ENCODE results near the gene KHK. TPM values are rescaled to one million over a fixed set of nuclear protein-coding genes. Genes with fewer than 3 reads are reported as not detected.

KHK gene
- total RNA-seq, 1 donor: 0.36 TPM

DNA sequence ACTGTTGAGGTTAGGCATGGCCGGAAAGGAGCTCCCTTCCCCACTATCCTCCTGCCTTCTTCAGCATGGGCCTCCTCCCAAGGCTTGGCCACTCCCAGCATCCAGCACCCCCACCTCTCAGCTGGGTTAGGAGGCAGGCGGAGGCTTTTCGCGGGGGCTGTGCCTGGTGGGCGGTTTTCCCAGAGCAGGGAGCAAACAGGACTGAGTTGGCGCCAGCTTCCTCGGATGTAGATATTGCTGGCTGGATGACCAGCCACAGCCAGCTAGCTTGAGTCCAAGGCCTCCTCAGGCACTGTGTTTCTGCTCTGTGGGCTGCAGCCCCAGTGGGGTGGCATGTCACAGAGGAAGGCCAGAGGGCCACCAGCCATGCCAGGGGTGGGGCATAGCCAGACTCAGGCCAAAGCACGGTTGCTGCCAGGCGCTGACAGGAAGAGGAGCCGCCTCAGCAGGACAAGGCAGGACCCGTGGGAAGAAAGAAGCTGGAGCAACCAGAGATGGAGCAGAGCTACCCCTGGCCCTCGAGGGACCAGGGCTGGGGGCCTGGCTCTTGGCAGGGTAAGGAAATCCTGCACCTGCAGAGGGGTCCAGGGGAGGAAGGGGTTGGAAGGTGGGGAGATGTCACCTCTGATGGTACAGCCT lies 62.3 kb downstream of the KHK start, which contains the start of gene TCF23:
Gene TCF23 (plus strand): TSS at position 204 of the 639 bp plus-strand sequence. CDS start 130 bp downstream, at position 334.
- no peaks in the 10 kb centered on the region for H3K4me1 ChIP-seq (ENCODE audit: insufficient read depth, low read length)
- H4K20me1 ChIP-seq (ENCODE audit: insufficient read depth, low read length): no peaks in the 10 kb centered on the region
- H2AFZ ChIP-seq (ENCODE audit: low read length): no peak within 1 kb of the TSS
- H3K4me2 ChIP-seq (ENCODE audit: insufficient read depth, low read length): no peak within 1 kb of the TSS
- no peaks in the 10 kb centered on the region for H3K79me2 ChIP-seq (ENCODE audit: insufficient read depth, low read length)
- no peaks in the 10 kb centered on the region for H3K27me3 ChIP-seq (ENCODE audit: insufficient read depth, low read length)
- no peak for DNase-seq (ENCODE audit: insufficient read length, low spot score, missing footprints)
- no peaks in the 10 kb centered on the region for H3K9me3 ChIP-seq (ENCODE audit: low read depth, low read length)
- H3K36me3 ChIP-seq (ENCODE audit: insufficient read depth, low read length): no peaks in the 10 kb centered on the region
- TF ChIP-seq, protein P1, sequence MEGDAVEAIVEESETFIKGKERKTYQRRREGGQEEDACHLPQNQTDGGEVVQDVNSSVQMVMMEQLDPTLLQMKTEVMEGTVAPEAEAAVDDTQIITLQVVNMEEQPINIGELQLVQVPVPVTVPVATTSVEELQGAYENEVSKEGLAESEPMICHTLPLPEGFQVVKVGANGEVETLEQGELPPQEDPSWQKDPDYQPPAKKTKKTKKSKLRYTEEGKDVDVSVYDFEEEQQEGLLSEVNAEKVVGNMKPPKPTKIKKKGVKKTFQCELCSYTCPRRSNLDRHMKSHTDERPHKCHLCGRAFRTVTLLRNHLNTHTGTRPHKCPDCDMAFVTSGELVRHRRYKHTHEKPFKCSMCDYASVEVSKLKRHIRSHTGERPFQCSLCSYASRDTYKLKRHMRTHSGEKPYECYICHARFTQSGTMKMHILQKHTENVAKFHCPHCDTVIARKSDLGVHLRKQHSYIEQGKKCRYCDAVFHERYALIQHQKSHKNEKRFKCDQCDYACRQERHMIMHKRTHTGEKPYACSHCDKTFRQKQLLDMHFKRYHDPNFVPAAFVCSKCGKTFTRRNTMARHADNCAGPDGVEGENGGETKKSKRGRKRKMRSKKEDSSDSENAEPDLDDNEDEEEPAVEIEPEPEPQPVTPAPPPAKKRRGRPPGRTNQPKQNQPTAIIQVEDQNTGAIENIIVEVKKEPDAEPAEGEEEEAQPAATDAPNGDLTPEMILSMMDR (IDR thresholded peaks at IDR 0.05; ENCODE audit: extremely low read depth, low read depth, low read length): no peak
- no peak within 1 kb of the TSS for H3K4me3 ChIP-seq (ENCODE audit: insufficient read depth, low read length)
- H3K27ac ChIP-seq (ENCODE audit: low read depth, low read length): no peak within 1 kb of the TSS

DNA sequence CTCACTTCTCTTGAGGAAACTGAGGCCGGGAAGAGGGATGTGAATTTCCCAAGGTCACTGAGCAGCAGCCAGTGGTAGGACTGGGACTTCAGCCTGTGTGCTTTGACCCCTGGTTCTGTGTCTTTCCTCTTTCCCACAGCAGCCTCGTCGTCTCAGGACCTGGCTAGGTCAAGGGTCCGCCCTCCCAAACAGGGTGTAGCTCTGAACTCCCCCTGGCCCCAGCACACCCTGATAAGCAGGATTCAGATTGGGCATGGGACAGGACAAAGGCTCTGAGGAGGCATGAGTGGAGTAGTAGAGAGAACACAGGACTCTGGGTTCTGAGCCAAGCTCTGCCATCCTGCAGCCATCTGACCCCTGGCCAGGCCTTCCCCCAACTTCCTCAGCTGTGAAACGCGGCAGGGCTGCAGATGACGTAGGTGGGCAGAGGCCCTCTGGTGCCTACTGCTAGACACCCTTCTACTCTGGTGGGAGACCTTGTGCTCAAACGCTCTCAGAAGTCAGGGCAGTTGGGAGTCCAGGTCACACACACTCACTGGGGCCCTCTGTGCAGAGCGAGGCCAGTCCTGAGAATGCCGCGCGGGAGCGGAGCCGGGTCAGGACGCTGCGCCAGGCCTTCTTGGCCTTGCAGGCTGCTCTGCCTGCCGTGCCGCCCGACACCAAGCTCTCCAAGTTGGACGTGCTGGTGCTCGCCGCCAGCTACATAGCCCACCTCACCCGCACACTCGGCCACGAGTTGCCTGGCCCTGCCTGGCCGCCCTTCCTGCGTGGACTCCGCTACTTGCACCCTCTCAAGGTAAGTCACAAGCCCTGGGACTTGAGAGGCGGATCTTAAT lies 63.2 kb downstream of the KHK start:
- DNase-seq (ENCODE audit: insufficient read length, low spot score, missing footprints): no peak
- no peaks in the 10 kb centered on the region for H3K4me1 ChIP-seq (ENCODE audit: insufficient read depth, low read length)
- no peak overlapping the region for H2AFZ ChIP-seq (ENCODE audit: low read length)
- TF ChIP-seq, protein P1 (IDR thresholded peaks at IDR 0.05; ENCODE audit: extremely low read depth, low read depth, low read length): no peak
- H3K27ac ChIP-seq (ENCODE audit: low read depth, low read length): no peak overlapping the region
- H3K79me2 ChIP-seq (ENCODE audit: insufficient read depth, low read length): no peaks in the 10 kb centered on the region
- H3K9me3 ChIP-seq (ENCODE audit: low read depth, low read length): no peaks in the 10 kb centered on the region
- H4K20me1 ChIP-seq (ENCODE audit: insufficient read depth, low read length): no peaks in the 10 kb centered on the region
- no peaks in the 10 kb centered on the region for H3K36me3 ChIP-seq (ENCODE audit: insufficient read depth, low read length)
- no peak overlapping the region for H3K4me2 ChIP-seq (ENCODE audit: insufficient read depth, low read length)
- H3K27me3 ChIP-seq (ENCODE audit: insufficient read depth, low read length): no peaks in the 10 kb centered on the region
- no peak overlapping the region for H3K4me3 ChIP-seq (ENCODE audit: insufficient read depth, low read length)

Other genes starting within 250 kb of the KHK start
- gene DPYSL5, start 238.6 kb upstream of the KHK start, total RNA-seq: not detected in 2 replicates
- 6.5 TPM in 2 replicates for gene MAPRE3, start 116.1 kb upstream of the KHK start, total RNA-seq
- 50.3 and 50.7 TPM in 2 replicates for gene TMEM214, start 53.8 kb upstream of the KHK start, total RNA-seq
- 24.6 and 26.8 TPM in 2 replicates for gene AGBL5, start 35.1 kb upstream of the KHK start, total RNA-seq
- gene OST4, start 15.1 kb upstream of the KHK start, total RNA-seq: 202 and 235 TPM in 2 replicates
- gene EMILIN1, start 8.2 kb upstream of the KHK start, total RNA-seq: 137 and 138 TPM in 2 replicates
- gene CGREF1, start 32.4 kb downstream of the KHK start, total RNA-seq: 6.8 and 14.5 TPM in 2 replicates
- under 0.01 TPM in 2 replicates for gene ABHD1, start 37.0 kb downstream of the KHK start, total RNA-seq
- gene PREB, start 47.9 kb downstream of the KHK start, total RNA-seq: 42.4 and 45.2 TPM in 2 replicates
- gene PRR30, start 52.6 kb downstream of the KHK start, total RNA-seq: not detected in 2 replicates
- not detected in 2 replicates for gene TCF23, start 62.2 kb downstream of the KHK start, total RNA-seq
- gene ATRAID, start 125.3 kb downstream of the KHK start, total RNA-seq: 187 and 198 TPM in 2 replicates
- 14.1 TPM in 2 replicates for gene SLC5A6, start 125.5 kb downstream of the KHK start, total RNA-seq
- gene CAD, start 130.6 kb downstream of the KHK start, total RNA-seq: 28.6 and 30.8 TPM in 2 replicates
- gene SLC30A3, start 176.3 kb downstream of the KHK start, total RNA-seq: under 0.01 and 0.88 TPM in 2 replicates
- gene DNAJC5G, start 188.7 kb downstream of the KHK start, total RNA-seq: not detected in 2 replicates
- gene TRIM54, start 195.7 kb downstream of the KHK start, total RNA-seq: not detected in 2 replicates
- gene UCN, start 221.7 kb downstream of the KHK start, total RNA-seq: 0.36 and 1.2 TPM in 2 replicates
- gene MPV17, start 236.3 kb downstream of the KHK start, total RNA-seq: 98.8 and 112 TPM in 2 replicates

All from osteoblast (primary cell).